ENCODE results near the gene CAMTA1. TPM values are rescaled to one million over a fixed set of nuclear protein-coding genes. Genes with fewer than 3 reads are reported as not detected.

CAMTA1 gene
- total and polyA plus RNA-seq, 9 of the 15 experiments (the other 6 are each of a cell fraction or from before 2014, with no cell fraction given) = 43.9 to 161 (median 65.9) TPM

- Histone ChIP-seq H3K9me3 (replicated peaks; ENCODE audit: control insufficient read depth, insufficient read depth, low read depth, low read length) (no peaks in the 10 kb centered on the region), H2AFZ (ENCODE audit: low read depth, low read length) (no peak overlapping the region), H3K4me3 (no peak overlapping the region), H3K27ac (ENCODE audit: extremely low read depth, low read depth, low read length) (no peak overlapping the region), H3K4me2 (ENCODE audit: insufficient read depth, low read length) (no peak overlapping the region), H3K27me3 (ENCODE audit: control insufficient read depth in 2 of 2, insufficient read depth in 2 of 2, low read length in 2 of 2) (peaks cover 0 to 8% of the 10 kb centered on the region in 2 experiments; a peak in 1 of 5 replicates), H4K20me1 (replicated peaks; ENCODE audit: control insufficient read depth, insufficient read depth, low read length) (no peaks in the 10 kb centered on the region), H3K36me3 (ENCODE audit: control insufficient read depth, insufficient read depth, low read length) (no peaks in the 10 kb centered on the region), H3K9ac (ENCODE audit: insufficient read depth in 1 of 2, low read depth in 2 of 2, low read length in 2 of 2) (no peak overlapping the region), H3K4me1 (replicated peaks in 1 of 2; ENCODE audit: control insufficient read depth in 2 of 2, insufficient read depth in 2 of 2, low read length in 2 of 2) (no peaks in the 10 kb centered on the region), H3K9me1 (ENCODE audit: control insufficient read depth, insufficient read depth, low read length) (no peaks in the 10 kb centered on the region), H3K79me2 (ENCODE audit: control insufficient read depth, insufficient read depth, low read length) (no peaks in the 10 kb centered on the region)
- in situ Hi-C loops (cut with MboI) (no loop called here), intact Hi-C loops (cut with micrococcal nuclease) (no loop called here)
- FAIRE-seq (no peak), DNase-seq (ENCODE audit: extremely low read depth in 1 of 4, low spot score in 3 of 4) (no peak), ATAC-seq (no peak)
- ChIA-PET POLR2A (interaction anchor here (0.7 kb wide), 1 partner anchor 28 kb away, joined by 3 read pairs; no protein-coding TSS in a partner anchor), CTCF (ENCODE audit: low intra/inter-chr PET ratio) (no interaction called here)
- BruUV-seq (replicated peaks) = no TSS peak
- WGBS (ENCODE audit: insufficient coverage, low coverage, missing lambda C conversion rate) = 0% methylated on average over 11 of the region's 11 CpGs
- no peak for TF ChIP-seq ZNF121 (CRISPR knock-in tag; conservative IDR thresholded peaks at IDR 0.05)
- no peak for TF ChIP-seq ATF1 (CRISPR knock-in tag; IDR thresholded peaks at IDR 0.05)
- no peak for TF ChIP-seq ATF1 (tag; IDR thresholded peaks at IDR 0.05)
- TF ChIP-seq ELF2 (CRISPR knock-in tag; IDR thresholded peaks at IDR 0.05) = no peak
- TF ChIP-seq LARP7 (IDR thresholded peaks at IDR 0.05) = no peak
- no peak for TF ChIP-seq AFF1 (IDR thresholded peaks at IDR 0.05; ENCODE audit: low read depth in 1 of 2, partially characterized antibody in 2 of 2)
- no peak for TF ChIP-seq TAL1 (IDR thresholded peaks at IDR 0.05)
- no peak for TF ChIP-seq HNRNPUL1 (IDR thresholded peaks at IDR 0.05; ENCODE audit: low read length)
- no peak for TF ChIP-seq ARNT (IDR thresholded peaks at IDR 0.05)
- TF ChIP-seq KLF10 (CRISPR knock-in tag; IDR thresholded peaks at IDR 0.05) = no peak
- TF ChIP-seq NCOA4 (IDR thresholded peaks at IDR 0.05; ENCODE audit: partially characterized antibody) = no peak
Measured at GRCh38 chr1:7341145-7341905, 556.1 kb downstream of the CAMTA1 start.
